GM10266 (cell line): ENCODE data around the gene TTC31.
A peak's percentile ranks its signal among the peaks of the same experiment; 100 is the strongest.
"Not testable (repeated sequence)": the region's sequence is repeated elsewhere in the genome, so short reads cannot be mapped to it uniquely, and the experiment has no call there.

Experiments
- DNase-seq: peaks from one replicate; pipeline ENCODE4 v3.0.0; 2012; ENCODE audit errors: extremely low spot score
- CTCF ChIP-seq: IDR thresholded peaks from 2 replicates; pipeline ENCODE4 v1.5.1; 2012; ENCODE audit warnings: mild to moderate bottlenecking, low read depth; ENCODE audit not compliant: control insufficient read depth, insufficient read depth; ENCODE audit errors: missing control alignments

Gene TTC31

GRCh38 chr2:74458938-74459363, 23.9 kb upstream of the TTC31 start:
- no peak for TF ChIP-seq CTCF
- DNase-seq: no peak

- DNase-seq: not testable (repeated sequence)
These were observed 23.3 kb upstream of the TTC31 start for GRCh38 chr2:74459503-74460118.

GRCh38 chr2:74460187-74460586, 22.7 kb upstream of the TTC31 start:
- not testable (repeated sequence) for DNase-seq

- peak; percentile 39 for TF ChIP-seq CTCF
- no peak for DNase-seq
These were observed 21.5 kb upstream of the TTC31 start for GRCh38 chr2:74461187-74462053.

GRCh38 chr2:74462054-74462785, 20.7 kb upstream of the TTC31 start:
- TF ChIP-seq CTCF: no peak
- DNase-seq: no peak

- no peak for TF ChIP-seq CTCF
- DNase-seq: no peak
These were observed 20.1 kb upstream of the TTC31 start for GRCh38 chr2:74462786-74463105.

GRCh38 chr2:74464406-74464805, 18.5 kb upstream of the TTC31 start:
- no peak for TF ChIP-seq CTCF
- DNase-seq: no peak

GRCh38 chr2:74470742-74471141, 12.1 kb upstream of the TTC31 start:
- DNase-seq: not testable (repeated sequence)
